Memory B cell (primary cell): ENCODE results near the gene ZNF184.

ENCODE experiments used
- ATAC-seq: fragments of 150-1000 bp; cut with Tn5 transposase; 2 replicates; pipeline ENCODE4 v1.10.0; 2021; ENCODE audit warnings: low read depth, mild to moderate bottlenecking, moderate library complexity
- DNase-seq, 2 donors: peaks; one replicate each; pipeline ENCODE4 v3.0.0; 2022; ENCODE audit warnings: low spot score in 2 of 2
- H3K27ac Mint-ChIP-seq: one replicate; pipeline ENCODE4 v1.8.0; 2022; ENCODE audit warnings: mild to moderate bottlenecking, moderate library complexity, mixed read lengths
- H3K27me3 Mint-ChIP-seq: one replicate; pipeline ENCODE4 v1.8.0; 2022; ENCODE audit warnings: mixed read lengths
- H3K36me3 Mint-ChIP-seq: one replicate; pipeline ENCODE4 v1.8.0; 2022; ENCODE audit warnings: mild to moderate bottlenecking, mixed read lengths
- H3K4me1 Mint-ChIP-seq: one replicate; pipeline ENCODE4 v1.8.0; 2022; ENCODE audit warnings: mixed read lengths
- H3K4me3 Mint-ChIP-seq: one replicate; pipeline ENCODE4 v1.8.0; 2022; ENCODE audit warnings: mild to moderate bottlenecking, moderate library complexity, mixed read lengths
- H3K9me3 Mint-ChIP-seq: one replicate; pipeline ENCODE4 v1.8.0; 2022; ENCODE audit warnings: mixed read lengths

ZNF184 gene

GRCh38 chr6:27500177-27500576 lies 27.3 kb upstream of the ZNF184 start:
- Mint-ChIP-seq H3K36me3 (peaks cover 2% of the 10 kb centered on the region), H3K4me3 (no peak overlapping the region), H3K9me3 (no peaks in the 10 kb centered on the region), H3K4me1 (peaks cover 24% of the 10 kb centered on the region), H3K27me3 (peaks cover 12% of the 10 kb centered on the region), H3K27ac (no peak overlapping the region)
- ATAC-seq (no peak), DNase-seq (no peak)

DNA sequence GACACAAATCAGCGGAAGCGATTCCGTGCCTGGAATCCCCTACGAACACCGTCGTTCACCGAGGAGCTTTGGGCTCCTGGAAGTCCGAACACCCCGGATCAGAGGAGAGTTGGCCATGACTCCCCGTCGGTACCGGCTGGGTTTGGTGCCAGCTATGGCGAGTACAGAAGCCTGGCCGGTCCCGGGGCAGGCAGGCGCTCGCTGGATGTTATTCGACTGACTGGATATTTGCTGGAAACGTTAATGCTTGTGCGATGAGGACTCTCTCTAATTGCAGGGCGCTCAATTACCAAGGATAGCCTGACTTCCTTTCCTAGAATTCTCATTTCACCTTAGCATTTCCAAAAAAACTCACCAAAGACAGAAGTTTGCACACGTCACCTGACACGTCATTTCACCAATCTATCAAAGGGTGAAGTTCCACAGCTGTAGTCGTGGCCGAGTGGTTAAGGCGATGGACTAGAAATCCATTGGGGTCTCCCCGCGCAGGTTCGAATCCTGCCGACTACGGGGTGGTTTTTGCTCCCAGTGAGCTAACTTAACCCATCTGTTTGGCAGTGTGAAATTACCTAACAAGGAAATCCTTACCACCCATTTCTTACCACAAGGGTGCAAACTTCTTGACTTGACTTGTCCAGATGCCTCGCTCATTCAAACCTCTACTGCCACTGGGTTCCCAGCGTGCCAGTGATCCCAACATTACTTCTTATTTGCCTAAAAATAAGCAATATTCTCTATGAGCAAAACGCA lies 22.7 kb upstream of the ZNF184 start:
- Mint-ChIP-seq H3K4me3 (peak overlapping the region; percentile 41), H3K27ac (no peak overlapping the region), H3K36me3 (peaks cover 4% of the 10 kb centered on the region), H3K9me3 (peaks cover 6% of the 10 kb centered on the region), H3K4me1 (peaks cover 3% of the 10 kb centered on the region), H3K27me3 (peaks cover 20% of the 10 kb centered on the region)
- no peak for DNase-seq
- ATAC-seq: no peak

DNA sequence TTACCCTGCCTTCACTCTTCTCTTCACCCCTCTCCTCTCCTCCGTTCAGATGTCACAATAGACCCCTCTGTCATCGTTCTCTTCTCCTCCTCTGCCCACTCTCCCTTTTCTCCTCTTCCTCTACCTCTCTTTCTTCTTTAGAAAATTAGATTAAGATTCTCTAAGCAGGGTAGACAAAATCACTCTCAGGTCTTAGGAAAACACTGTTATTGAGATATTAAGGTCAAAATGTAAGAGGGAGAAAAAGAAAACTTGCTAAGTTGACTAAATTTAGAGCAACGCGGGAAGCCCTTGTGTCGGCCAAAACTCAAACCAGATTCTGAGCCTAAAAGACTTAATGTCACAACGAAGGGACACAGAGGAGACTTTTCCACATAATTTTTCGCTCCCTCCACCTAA lies 22.1 kb upstream of the ZNF184 start:
- Mint-ChIP-seq H3K4me3 (no peak overlapping the region), H3K9me3 (peaks cover 6% of the 10 kb centered on the region), H3K27ac (no peak overlapping the region), H3K4me1 (peaks cover 3% of the 10 kb centered on the region), H3K36me3 (peaks cover 4% of the 10 kb centered on the region), H3K27me3 (peaks cover 17% of the 10 kb centered on the region)
- no peak for ATAC-seq
- DNase-seq: no peak

DNA sequence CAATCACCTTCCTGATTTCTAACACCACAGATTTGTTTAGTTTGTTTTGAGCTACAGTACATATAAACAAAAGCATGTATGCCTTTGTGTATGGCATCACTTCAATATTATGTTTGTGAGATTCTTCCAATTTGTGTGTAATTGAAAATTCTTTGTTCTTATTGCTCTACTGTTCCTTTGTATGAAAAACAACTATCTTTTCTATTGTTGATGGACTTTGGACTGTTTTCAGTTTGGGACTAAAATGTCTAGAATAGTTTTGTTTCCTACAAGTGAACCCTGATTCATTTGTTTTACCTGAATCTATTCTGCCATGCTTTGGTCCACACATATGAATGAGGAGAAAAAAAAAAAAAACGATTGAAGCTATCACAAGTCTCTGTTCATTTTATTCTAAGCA lies 21.2 kb upstream of the ZNF184 start:
- peaks cover 3% of the 10 kb centered on the region for H3K4me1 Mint-ChIP-seq
- no peak overlapping the region for H3K27ac Mint-ChIP-seq
- no peak for DNase-seq
- H3K9me3 Mint-ChIP-seq: peaks cover 6% of the 10 kb centered on the region
- no peak overlapping the region for H3K4me3 Mint-ChIP-seq
- H3K36me3 Mint-ChIP-seq: peaks cover 4% of the 10 kb centered on the region
- no peak for ATAC-seq
- H3K27me3 Mint-ChIP-seq: peaks cover 16% of the 10 kb centered on the region

- Mint-ChIP-seq H3K4me3 (no peak overlapping the region), H3K4me1 (peaks cover 3% of the 10 kb centered on the region), H3K36me3 (peaks cover 4% of the 10 kb centered on the region), H3K9me3 (peaks cover 6% of the 10 kb centered on the region), H3K27me3 (peaks cover 13% of the 10 kb centered on the region), H3K27ac (no peak overlapping the region)
- DNase-seq (no peak), ATAC-seq (no peak)
Observed at GRCh38 chr6:27492631-27493190, 19.8 kb upstream of the ZNF184 start.

DNA sequence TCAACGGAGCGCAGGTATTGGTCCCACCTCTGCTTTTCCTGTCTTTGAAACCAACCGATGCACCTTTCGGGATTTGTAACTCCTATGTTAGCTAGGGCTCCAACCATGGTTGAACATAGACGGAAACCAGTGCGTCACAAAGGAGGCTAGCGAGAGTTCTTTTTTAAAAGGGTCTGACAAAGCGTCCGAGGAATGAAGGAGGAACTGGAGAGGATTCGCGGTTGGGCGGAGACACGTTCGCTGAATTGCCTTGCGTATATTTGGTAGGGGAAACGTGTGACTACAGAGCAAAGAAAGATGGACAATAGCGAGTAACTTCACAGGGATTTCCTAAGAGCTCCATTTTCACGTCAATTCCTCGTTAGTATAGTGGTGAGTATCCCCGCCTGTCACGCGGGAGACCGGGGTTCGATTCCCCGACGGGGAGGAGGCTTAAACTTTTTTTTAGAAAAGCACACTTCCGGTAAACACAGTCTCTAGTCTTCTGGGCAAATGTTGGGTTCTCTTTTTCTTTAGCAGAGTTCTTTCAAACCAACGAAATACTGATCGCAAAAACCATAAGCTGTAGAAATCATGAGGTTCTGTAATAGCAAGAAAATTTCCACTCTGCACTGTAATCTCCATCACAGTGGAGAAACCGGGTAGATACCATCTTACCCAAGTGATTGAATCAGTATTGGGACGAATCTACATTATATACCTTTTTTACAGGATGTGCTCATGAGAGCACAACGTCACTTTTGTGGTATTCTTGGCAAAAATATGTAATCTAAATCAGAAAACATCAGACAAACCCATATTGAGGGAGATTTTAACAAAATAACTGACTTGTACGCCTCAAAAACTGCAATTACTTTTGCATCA lies 6.6 kb upstream of the ZNF184 start:
- H3K27ac Mint-ChIP-seq: no peak overlapping the region
- H3K9me3 Mint-ChIP-seq: no peaks in the 10 kb centered on the region
- H3K27me3 Mint-ChIP-seq: no peaks in the 10 kb centered on the region
- no peak overlapping the region for H3K4me3 Mint-ChIP-seq
- peak; percentile 92 to 95 for DNase-seq
- peaks cover 5% of the 10 kb centered on the region for H3K4me1 Mint-ChIP-seq
- ATAC-seq: peak; percentile 75
- no peaks in the 10 kb centered on the region for H3K36me3 Mint-ChIP-seq

DNA sequence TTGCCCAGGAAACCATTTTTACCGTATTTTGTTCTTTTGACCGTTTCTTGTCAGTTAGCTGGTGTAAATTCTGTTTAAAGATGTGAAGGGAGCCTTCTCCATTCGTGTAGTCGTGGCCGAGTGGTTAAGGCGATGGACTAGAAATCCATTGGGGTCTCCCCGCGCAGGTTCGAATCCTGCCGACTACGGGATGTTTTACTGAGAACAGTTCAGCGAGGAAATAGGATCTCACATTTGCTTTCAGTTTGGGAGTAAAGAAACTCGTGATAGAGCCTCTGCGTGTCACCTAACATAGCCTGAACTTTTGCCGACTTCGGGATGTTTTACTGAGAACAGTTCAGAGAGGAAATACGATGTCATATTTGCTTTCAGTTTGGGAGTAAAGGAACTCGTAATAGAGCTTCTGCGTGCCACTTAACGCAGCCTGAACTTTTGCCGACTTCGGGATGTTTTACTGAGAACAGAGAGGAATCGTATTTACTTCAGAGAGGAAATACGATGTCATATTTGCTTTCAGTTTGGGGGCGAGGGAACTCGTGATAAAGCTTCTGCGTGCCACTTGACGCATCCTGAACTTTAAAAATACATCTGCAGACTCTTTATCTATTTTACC lies 5.9 kb upstream of the ZNF184 start:
- peak; percentile 80 to 81 for DNase-seq
- peak; percentile 53 for ATAC-seq
- H3K4me3 Mint-ChIP-seq: no peak overlapping the region

GRCh38 chr6:27478141-27478705 lies 5.3 kb upstream of the ZNF184 start:
- Mint-ChIP-seq H3K9me3 (no peaks in the 10 kb centered on the region), H3K4me3 (no peak overlapping the region), H3K27ac (no peak overlapping the region), H3K4me1 (peaks cover 5% of the 10 kb centered on the region), H3K36me3 (no peaks in the 10 kb centered on the region), H3K27me3 (no peaks in the 10 kb centered on the region)
- peak; percentile 7 for ATAC-seq
- DNase-seq: no peak

More for the DNA sequence above, 5.9 kb upstream of the ZNF184 start:
- Mint-ChIP-seq H3K4me1 (peaks cover 5% of the 10 kb centered on the region), H3K36me3 (no peaks in the 10 kb centered on the region), H3K27me3 (no peaks in the 10 kb centered on the region), H3K9me3 (no peaks in the 10 kb centered on the region), H3K27ac (no peak overlapping the region)

DNA sequence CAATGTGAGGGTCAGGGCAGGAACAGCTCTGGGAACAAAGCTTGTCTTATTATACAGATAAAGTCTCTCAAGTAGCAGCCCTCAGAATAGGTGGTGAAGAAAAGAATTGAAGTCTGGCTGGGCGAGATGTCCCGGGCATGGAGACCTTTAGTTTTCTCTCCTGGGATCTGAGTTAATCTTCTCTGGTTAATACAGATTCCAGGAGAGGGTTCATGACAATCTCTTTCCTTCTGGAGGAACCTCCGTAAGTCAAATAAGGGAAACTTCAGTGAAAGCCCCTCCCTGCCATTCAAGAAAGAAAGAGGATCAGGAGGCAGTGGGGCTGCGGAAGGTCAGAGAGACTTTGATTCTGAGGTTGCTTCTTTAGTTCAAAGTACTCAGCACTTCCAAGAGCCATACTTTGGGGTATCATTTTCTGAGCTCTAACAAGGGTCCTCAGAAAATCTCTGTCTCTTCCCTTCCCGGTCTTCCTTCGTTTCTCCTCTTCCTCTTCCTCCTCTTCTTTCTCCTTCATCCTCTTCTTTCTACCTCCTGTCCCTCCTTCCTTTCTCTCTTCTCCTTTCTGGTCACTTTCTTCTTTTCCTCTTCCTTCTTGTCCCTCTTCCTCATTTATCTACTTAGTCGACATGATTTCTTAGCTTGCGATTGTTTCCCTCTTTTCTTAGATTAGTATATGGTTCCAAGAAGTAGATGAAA lies 4.6 kb upstream of the ZNF184 start:
- Mint-ChIP-seq H3K9me3 (no peaks in the 10 kb centered on the region), H3K4me3 (no peak overlapping the region), H3K27ac (no peak overlapping the region), H3K36me3 (no peaks in the 10 kb centered on the region), H3K4me1 (peaks cover 5% of the 10 kb centered on the region), H3K27me3 (no peaks in the 10 kb centered on the region)
- no peak for ATAC-seq
- no peak for DNase-seq

- Mint-ChIP-seq H3K9me3 (no peaks in the 10 kb centered on the region), H3K4me3 (no peak overlapping the region), H3K27me3 (no peaks in the 10 kb centered on the region), H3K36me3 (no peaks in the 10 kb centered on the region), H3K27ac (no peak overlapping the region), H3K4me1 (peaks cover 15% of the 10 kb centered on the region)
- ATAC-seq: no peak
- DNase-seq: no peak
Observed at GRCh38 chr6:27476090-27476489, 3.2 kb upstream of the ZNF184 start.

DNA sequence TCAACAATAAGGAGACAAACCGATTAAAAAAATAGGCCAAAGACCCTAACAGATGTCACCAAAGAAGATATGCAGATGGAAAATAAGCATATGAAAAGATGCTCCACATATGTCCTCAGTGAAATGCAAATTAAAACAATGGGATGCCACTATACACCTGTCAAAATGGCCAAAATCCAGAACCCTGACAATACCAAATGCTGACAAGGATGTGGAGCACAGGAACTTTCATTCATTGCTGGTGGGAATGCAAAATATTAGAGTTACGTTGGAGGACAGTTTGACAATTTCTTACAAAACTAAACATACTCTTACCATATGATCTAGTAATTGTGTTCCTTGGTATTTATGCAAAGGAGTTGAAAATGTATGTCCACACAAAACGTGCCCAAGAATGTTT lies 1.8 kb upstream of the ZNF184 start:
- Mint-ChIP-seq H3K9me3 (no peaks in the 10 kb centered on the region), H3K27me3 (no peaks in the 10 kb centered on the region), H3K36me3 (peaks cover 4% of the 10 kb centered on the region), H3K4me1 (peaks cover 14% of the 10 kb centered on the region), H3K4me3 (no peak overlapping the region), H3K27ac (no peak overlapping the region)
- ATAC-seq: no peak
- no peak for DNase-seq

- no peaks in the 10 kb centered on the region for H3K9me3 Mint-ChIP-seq
- no peak for ATAC-seq
Observed at GRCh38 chr6:27474172-27474465, 1.2 kb upstream of the ZNF184 start.

DNA sequence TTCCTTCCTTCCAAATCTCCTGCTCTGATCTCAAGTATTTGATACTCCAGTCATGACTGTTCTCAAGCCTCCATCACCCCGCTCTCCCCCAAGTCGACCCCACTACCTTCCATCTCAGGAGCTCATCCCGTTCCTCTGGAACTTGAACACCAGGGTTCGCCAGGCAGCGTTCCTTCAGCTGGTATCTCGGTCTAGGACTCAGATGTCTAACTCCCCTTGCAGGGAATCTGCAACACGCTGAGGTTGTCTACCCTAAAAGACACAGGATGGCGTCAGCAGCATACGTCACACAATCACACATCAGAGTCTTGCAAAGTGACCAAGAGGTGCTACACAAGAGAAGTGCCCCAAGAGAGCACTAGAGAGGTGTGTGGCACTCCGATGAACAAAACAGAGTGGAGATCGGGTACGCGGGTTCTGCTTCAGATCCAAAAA lies 706 bp downstream of the ZNF184 start:
- Mint-ChIP-seq H3K27ac (peak overlapping the region; percentile 99), H3K9me3 (no peaks in the 10 kb centered on the region), H3K36me3 (peaks cover 14% of the 10 kb centered on the region), H3K4me1 (peaks cover 20% of the 10 kb centered on the region), H3K4me3 (peak overlapping the region; percentile 95), H3K27me3 (no peaks in the 10 kb centered on the region)
- DNase-seq (peak in 1 of 2 donors; percentile 57), ATAC-seq (peak; percentile 61)

More at GRCh38 chr6:27474172-27474465, 1.2 kb upstream of the ZNF184 start:
- no peak overlapping the region for H3K27ac Mint-ChIP-seq
- H3K27me3 Mint-ChIP-seq: no peaks in the 10 kb centered on the region
- peaks cover 17% of the 10 kb centered on the region for H3K4me1 Mint-ChIP-seq
- H3K36me3 Mint-ChIP-seq: peaks cover 7% of the 10 kb centered on the region
- peak overlapping the region; percentile 4 for H3K4me3 Mint-ChIP-seq
- DNase-seq: no peak
